ENCODE measurements around the gene KCNS3.
"Not testable (repeated sequence)": the region's sequence is repeated elsewhere in the genome, so short reads cannot be mapped to it uniquely, and the experiment has no call there.

Gene KCNS3

DNA sequence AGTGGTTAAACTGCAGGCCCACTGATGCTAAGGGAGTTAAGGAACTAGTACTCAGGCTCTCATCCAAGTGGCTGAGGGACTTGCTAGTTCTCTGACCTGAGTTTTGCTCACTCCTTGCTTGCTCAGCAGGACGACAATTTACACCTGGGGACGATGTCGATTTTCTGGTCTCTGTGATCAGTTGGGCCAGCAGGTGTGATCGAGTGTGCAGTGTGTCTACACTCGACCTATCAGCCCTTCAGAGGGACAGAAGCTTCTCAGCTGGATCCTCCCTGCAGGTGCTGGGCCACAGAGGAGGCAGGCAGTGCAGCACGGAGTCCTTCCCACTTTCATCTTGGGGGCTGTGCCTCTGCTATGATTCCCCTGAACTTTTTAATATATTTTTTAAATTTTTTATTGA lies 71.5 kb downstream of the KCNS3 start:
- no peak for DNase-seq

GRCh38 chr2:17951563-17951962 lies 73.1 kb downstream of the KCNS3 start:
- DNase-seq, result no peak

DNA sequence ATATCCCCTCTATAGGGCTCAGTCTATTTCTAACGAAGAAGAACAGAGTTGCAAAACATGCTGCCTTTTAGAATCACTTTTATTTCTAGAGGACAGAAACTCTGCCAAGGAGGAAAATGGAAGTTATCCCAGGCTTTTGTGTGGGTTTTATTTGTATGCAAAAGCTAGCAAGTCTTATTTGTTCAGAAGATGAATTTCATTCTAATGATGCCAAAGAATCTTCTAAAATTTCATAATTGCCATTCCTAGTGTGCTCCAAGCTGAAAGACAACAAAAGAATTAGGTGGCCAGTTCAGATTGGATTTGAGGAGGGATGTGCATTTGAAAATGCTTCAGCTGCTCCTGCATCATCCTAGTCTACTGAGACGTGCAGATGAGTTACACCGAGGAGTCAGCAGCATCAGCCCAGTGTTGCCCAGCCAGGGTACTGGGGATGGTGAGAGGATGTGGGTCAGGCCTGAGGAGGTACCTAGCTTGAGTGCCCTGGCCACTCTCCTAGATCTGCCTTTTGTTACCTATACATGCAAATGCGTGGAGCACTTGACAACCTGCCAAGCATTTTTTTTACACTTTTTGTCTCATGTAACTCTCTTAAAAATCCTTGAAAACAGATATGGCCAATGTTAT lies 80.1 kb downstream of the KCNS3 start:
- no peak for DNase-seq

GRCh38 chr2:17959356-17959755 lies 80.9 kb downstream of the KCNS3 start:
- DNase-seq, result no peak

DNA sequence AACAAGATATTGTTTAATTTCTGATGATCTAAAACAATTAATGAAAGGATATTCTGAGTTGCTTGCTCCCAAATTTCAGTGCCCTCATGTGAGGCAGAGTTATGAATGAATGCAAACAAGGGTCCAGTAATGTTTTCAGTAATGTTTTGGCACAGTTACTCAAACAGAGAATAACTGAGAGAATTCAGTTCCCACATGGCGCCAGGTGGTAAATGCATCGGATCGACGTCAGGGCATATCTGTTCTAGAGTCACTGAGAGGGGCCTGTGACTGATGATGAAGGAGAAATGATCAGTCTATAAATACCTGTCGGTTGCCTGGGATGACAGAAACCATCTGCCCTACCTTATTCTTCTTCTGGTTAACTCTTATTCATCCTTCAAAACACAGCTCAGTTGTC lies 81.4 kb downstream of the KCNS3 start:
- no peak for DNase-seq

- DNase-seq, result no peak
Observed at GRCh38 chr2:17960925-17961324, 82.5 kb downstream of the KCNS3 start.

DNA sequence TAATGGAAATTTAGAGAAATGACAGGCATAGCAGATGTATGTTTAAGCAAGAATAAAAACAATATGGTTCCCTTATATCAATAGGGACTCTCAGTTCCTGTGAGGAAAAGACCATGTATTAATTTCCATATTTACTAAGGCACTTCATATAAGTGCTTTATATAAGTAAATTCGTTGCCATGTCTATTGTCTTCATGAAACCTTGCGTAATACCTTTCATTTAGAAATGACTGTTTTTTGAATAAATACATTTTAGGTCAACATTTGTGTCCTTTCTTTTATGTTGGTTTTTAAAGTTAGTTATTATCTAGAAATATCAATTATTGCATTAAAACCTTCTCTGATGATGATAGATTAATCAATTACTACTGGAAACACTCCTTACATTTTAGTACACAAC lies 83.3 kb downstream of the KCNS3 start:
- no peak for DNase-seq

DNA sequence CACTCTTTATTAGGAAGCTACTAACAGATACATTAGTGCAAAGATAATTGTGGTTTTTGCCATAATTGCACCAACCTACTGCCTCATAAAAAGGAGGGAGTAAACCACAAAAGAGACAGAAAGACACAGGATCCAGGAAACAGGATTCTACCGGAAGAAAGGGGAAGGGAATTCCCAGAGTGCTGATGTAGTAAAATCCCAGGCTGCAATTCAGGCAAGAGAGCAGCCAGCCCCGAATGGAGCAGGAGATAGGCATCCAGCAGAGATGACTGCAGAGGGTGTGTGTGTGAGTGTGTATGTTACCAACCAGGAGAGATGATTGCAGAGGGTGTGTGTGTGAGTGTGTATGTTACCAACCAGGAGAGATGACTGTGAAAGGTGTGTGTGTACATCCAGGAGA lies 84.4 kb downstream of the KCNS3 start:
- no peak for DNase-seq

GRCh38 chr2:17963571-17963970 lies 85.1 kb downstream of the KCNS3 start:
- not testable (repeated sequence) for DNase-seq

DNA sequence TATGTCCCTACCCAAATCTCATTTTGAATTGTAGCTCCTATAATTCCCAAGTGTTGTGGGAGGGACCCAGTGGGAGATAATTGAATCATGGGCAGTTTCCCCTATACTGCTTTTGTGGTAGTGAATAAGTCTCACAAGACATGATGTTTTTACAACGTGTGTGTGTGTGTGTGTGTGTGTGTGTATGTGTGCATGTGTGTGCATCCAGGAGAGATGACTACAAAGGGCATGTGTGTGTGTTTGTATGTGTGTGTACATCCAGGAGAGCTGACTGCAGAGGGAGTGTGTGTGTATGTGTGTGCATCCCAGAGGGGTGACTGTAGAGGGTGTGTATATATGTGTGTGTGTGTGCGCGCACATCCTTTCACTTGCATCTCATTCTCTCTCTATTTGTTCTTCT lies 86.7 kb downstream of the KCNS3 start:
- no peak for DNase-seq

- no peak for DNase-seq
Observed at GRCh38 chr2:17966798-17967197, 88.3 kb downstream of the KCNS3 start.

DNA sequence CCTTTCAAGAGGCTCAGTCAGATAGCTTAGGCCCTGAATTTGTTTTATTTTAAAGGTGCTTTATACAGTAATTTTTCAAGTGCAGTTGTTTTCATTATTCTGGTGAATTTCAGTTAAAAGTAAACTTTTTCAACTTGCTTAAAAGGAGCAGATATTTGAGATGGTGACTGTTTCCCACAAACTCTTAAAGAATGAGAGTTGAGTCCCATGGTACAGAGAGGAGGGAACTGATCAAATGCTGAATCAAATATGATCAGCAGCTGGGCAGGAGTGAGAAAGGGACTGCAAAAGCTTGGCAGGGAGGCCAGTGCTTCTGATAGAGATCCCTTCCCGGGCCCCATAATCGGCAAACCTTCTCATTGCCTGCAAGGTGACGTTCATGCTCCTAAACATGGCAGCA lies 91.2 kb downstream of the KCNS3 start:
- DNase-seq, result no peak

GRCh38 chr2:17971531-17972125 lies 93.2 kb downstream of the KCNS3 start:
- DNase-seq, result no peak

- no peak for DNase-seq
Observed at GRCh38 chr2:17972991-17973390, 94.5 kb downstream of the KCNS3 start.

DNA sequence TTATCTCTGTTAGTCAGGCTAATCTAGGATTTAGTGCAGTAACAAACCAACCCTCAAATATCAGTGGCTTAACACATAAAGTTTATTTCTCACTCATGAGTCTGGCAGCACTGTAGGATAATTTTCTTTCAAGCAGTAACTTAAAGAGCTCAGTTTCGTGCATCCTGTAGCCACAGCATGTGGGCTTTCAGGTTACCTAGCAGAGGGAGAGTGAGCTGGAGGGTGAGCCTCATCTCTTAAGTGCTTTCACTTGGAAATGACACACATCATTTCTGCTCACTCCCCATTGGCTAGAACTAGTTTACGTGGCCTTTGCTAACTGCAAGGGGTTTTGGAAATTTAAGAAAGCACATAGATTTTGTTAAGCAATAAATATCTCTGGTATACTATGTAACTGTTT lies 96.9 kb downstream of the KCNS3 start:
- no peak for DNase-seq

GRCh38 chr2:17976871-17977746 lies 98.6 kb downstream of the KCNS3 start:
- no peak for DNase-seq

DNA sequence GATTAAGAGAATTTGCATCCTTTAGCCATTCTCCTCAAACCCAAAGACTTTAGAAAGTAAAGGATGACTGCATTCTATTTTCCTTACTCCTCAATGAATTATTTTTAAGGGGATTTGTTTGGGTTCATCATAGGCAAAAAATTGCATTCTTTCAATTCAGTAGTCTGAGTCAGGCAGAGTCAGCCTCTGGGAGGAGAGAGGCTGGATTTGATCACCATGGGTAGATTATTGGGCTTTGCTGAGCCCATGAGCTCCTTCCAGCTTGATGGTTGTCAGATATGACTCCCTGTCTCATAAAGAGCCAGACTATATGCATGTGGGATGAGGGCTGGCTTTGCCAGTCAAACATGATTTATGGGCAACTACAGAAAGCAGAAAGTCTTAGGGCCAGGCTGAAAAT lies 101.2 kb downstream of the KCNS3 start:
- no peak for DNase-seq

DNA sequence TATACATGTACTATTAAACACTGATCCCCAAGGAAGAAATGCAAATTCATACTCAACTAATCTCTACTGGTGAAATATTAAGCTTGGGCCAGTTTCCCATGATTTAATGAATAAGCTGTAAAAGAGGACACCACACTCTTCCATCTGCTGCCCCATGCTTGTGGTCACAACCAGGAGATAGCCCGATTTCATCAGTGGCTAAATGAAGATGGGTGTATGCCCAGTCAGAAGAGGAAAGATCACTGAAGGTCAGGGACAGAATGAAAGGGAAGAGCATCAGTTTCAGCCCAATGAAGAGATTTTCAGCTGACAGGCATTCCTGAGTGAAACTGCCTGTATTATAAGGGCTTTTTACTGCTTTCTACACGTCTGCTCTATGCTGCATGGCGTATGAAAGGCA lies 103.5 kb downstream of the KCNS3 start:
- DNase-seq, result no peak
